KMS-11 (cell line): Measurements from ENCODE around the gene UGGT1.

ENCODE experiments used
- H2AFZ ChIP-seq: fragments of 200-600 bp; sonication (generic); 2 replicates; pipeline ENCODE4 v1.6.1; 2016; ENCODE audit warnings: antibody characterized with exemption, mixed run types, low read depth
- H3K27ac ChIP-seq: fragments of 200-600 bp; sonication (generic); 2 replicates; pipeline ENCODE4 v1.6.1; 2016; ENCODE audit warnings: mild to moderate bottlenecking, mixed run types
- H3K27me3 ChIP-seq: fragments of 200-600 bp; sonication (generic); 2 replicates; pipeline ENCODE4 v1.6.1; 2017; ENCODE audit warnings: mild to moderate bottlenecking, low read depth, mixed run types, moderate library complexity; ENCODE audit not compliant: insufficient read depth
- H3K36me3 ChIP-seq: fragments of 200-600 bp; sonication (generic); 2 replicates; pipeline ENCODE4 v1.6.1; 2017; ENCODE audit warnings: mild to moderate bottlenecking, mixed run types; ENCODE audit not compliant: insufficient read depth
- H3K4me1 ChIP-seq: fragments of 200-600 bp; sonication (generic); 2 replicates; pipeline ENCODE4 v1.6.1; 2016; ENCODE audit warnings: mild to moderate bottlenecking, low read depth, mixed run types; ENCODE audit not compliant: poor library complexity, severe bottlenecking
- H3K4me2 ChIP-seq: fragments of 200-600 bp; sonication (generic); 2 replicates; pipeline ENCODE4 v1.7.0; 2016; ENCODE audit warnings: mild to moderate bottlenecking, mixed run types
- H3K4me3 ChIP-seq: fragments of 200-600 bp; sonication (generic); IDR thresholded peaks from 2 replicates; pipeline ENCODE4 v1.6.1; 2017; ENCODE audit warnings: low read depth, low read length, mixed read lengths; ENCODE audit not compliant: insufficient read depth
- H3K79me2 ChIP-seq: fragments of 200-600 bp; sonication (generic); 2 replicates; pipeline ENCODE4 v1.6.1; 2016; ENCODE audit warnings: low read depth, mixed run types; ENCODE audit not compliant: insufficient read depth
- H3K9ac ChIP-seq: fragments of 200-600 bp; sonication (generic); 2 replicates; pipeline ENCODE4 v1.6.1; 2016; ENCODE audit warnings: mild to moderate bottlenecking, mixed run types
- H4K20me1 ChIP-seq: fragments of 200-600 bp; sonication (generic); 2 replicates; pipeline ENCODE4 v1.6.1; 2016; ENCODE audit warnings: mild to moderate bottlenecking, mixed run types; ENCODE audit not compliant: insufficient read depth
- TF ChIP-seq, protein P1 (sequence below): fragments of 200-600 bp; sonication (generic); conservative IDR thresholded peaks from 2 replicates; pipeline ENCODE4 v1.6.1; 2017; ENCODE audit warnings: low read depth, mild to moderate bottlenecking, antibody characterized with exemption, low read length, moderate library complexity, mixed read lengths

The UGGT1 gene

DNA sequence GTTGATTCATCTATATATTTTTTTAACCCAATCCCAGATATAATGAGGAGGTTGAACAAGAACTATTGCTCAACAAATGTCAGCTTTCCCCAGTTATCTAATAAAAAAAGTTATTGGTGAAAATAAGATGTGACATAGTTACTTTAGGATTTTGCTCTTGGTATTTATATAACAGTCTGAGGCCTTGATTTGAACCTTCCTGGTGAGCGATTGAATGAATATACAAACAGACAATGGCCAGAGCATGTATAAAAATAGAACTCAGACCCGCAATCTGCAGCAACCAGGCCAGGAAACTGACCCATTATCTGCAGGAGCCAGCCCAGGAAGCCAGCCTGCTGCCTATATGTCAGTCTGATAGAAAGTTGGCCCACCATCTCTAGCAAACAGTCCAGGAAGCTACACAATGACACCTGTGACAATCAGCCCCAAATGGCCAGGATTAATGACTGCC lies 146.1 kb downstream of the UGGT1 start:
- Histone ChIP-seq H3K4me3 (no peak overlapping the region), H3K27ac (no peak overlapping the region), H2AFZ (no peak overlapping the region), H3K79me2 (no peaks in the 10 kb centered on the region), H3K4me1 (no peaks in the 10 kb centered on the region), H3K27me3 (no peaks in the 10 kb centered on the region), H3K9ac (no peak overlapping the region), H3K36me3 (no peaks in the 10 kb centered on the region), H3K4me2 (no peak overlapping the region), H4K20me1 (no peaks in the 10 kb centered on the region)
- TF ChIP-seq, protein P1, sequence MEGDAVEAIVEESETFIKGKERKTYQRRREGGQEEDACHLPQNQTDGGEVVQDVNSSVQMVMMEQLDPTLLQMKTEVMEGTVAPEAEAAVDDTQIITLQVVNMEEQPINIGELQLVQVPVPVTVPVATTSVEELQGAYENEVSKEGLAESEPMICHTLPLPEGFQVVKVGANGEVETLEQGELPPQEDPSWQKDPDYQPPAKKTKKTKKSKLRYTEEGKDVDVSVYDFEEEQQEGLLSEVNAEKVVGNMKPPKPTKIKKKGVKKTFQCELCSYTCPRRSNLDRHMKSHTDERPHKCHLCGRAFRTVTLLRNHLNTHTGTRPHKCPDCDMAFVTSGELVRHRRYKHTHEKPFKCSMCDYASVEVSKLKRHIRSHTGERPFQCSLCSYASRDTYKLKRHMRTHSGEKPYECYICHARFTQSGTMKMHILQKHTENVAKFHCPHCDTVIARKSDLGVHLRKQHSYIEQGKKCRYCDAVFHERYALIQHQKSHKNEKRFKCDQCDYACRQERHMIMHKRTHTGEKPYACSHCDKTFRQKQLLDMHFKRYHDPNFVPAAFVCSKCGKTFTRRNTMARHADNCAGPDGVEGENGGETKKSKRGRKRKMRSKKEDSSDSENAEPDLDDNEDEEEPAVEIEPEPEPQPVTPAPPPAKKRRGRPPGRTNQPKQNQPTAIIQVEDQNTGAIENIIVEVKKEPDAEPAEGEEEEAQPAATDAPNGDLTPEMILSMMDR: no peak

DNA sequence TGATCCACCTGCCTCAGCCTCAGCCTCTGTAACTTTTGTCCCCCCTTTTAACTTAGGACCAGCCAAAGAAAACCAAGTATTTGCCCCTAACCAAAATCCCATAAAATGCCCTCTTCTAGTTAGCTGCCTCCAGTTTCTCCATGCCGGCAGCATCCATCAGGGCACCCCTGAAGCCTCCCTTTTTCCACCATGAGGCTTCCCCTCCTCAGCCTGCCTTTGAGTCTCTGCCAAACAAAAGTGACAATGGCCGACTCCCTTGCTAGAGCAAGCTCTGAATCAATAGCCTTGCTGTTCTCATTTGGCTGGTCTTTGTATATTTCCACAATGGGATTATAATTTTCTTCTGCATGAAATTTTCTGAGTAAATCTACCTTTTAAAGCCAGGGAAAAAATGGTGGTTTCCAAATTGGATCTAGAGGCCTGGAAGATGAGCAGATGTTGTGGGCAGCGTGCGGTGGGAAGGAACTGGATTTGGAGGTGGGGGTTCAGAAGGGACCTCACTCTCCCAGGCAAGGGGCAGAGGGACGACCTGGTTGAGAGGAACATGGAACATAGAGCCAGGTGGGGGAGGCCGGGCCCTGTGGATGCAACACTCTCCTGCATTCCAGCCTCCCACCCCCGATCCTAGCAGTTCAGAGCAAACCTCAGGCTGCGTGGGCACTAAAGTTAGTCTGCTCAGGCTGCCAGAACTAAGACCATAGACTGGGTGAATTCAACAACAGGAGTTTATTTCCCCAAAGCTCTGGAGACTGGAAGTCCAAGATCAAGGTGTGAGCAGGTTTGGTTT lies 147.1 kb downstream of the UGGT1 start:
- no peak overlapping the region for H3K4me3 ChIP-seq
- H4K20me1 ChIP-seq: no peaks in the 10 kb centered on the region
- no peaks in the 10 kb centered on the region for H3K27me3 ChIP-seq
- H3K4me1 ChIP-seq: no peaks in the 10 kb centered on the region
- no peaks in the 10 kb centered on the region for H3K79me2 ChIP-seq
- no peak overlapping the region for H3K27ac ChIP-seq
- H3K4me2 ChIP-seq: no peak overlapping the region
- no peaks in the 10 kb centered on the region for H3K36me3 ChIP-seq
- H2AFZ ChIP-seq: no peak overlapping the region
- TF ChIP-seq, protein P1: no peak
- no peak overlapping the region for H3K9ac ChIP-seq

DNA sequence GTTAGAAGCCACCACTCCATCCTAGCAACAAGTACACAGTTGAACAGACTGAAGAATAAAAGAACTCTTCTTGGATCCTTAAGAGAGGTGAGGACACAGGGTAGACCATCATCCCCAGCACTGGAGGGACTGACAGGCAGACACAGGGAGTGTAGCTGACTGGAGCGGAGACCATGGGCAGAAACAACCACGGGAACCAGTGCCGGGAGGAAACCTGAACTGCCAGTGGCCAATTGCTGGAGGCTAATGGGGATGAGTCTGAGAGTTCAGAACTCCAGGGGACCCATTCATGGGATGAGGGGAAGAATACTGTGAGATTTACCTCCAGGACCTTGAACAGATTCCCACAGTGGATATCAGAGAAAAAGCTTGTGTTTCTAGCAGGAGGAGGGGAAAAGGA lies 150.9 kb downstream of the UGGT1 start:
- H3K4me1 ChIP-seq: no peaks in the 10 kb centered on the region
- H3K79me2 ChIP-seq: no peaks in the 10 kb centered on the region
- H3K27ac ChIP-seq: no peak overlapping the region
- TF ChIP-seq, protein P1: no peak
- no peak overlapping the region for H3K4me2 ChIP-seq
- no peak overlapping the region for H3K9ac ChIP-seq
- H3K4me3 ChIP-seq: no peak overlapping the region
- H3K36me3 ChIP-seq: no peaks in the 10 kb centered on the region
- no peaks in the 10 kb centered on the region for H4K20me1 ChIP-seq
- no peaks in the 10 kb centered on the region for H3K27me3 ChIP-seq
- H2AFZ ChIP-seq: no peak overlapping the region
